K562 (cell line): Measurements from ENCODE around the gene AKAP7. TPM values are rescaled to one million over a fixed set of nuclear protein-coding genes. Genes with fewer than 3 reads are reported as not detected.

ENCODE experiments used
- ATAC-seq: fragments of 200-7000 bp; cut with Tn5 transposase; 3 replicates; pipeline ENCODE4 v1.9.1; 2020; ENCODE audit warnings: moderate library complexity
- BruUV-seq: library from RNA; stranded (reverse); fragments of 400-500 nt; replicated peaks from 2 replicates; lab custom pipeline; 2021; lab: Mats Ljungman, UMichigan
- CTCF ChIA-PET: fragments of 300-600 bp; formaldehyde crosslinking; extraction: SDS; loops from one replicate; lab custom pipeline; 2021; ENCODE audit warnings: low intra/inter-chr PET ratio; lab: Yijun Ruan, JAX
- POLR2A ChIA-PET: fragments of 300-600, 350-650 bp; sonication (Branson Sonifier 250); formaldehyde crosslinking; extraction: SDS; loops from one replicate; lab custom pipeline; 2021; ENCODE audit warnings: antibody characterized with exemption, inconsistent platforms; lab: Yijun Ruan, JAX
- DNase-seq, 4 experiments: peaks; one replicate each; pipeline versions ENCODE4 v3.0.0 to v3.0.0-alpha.2; 2011 to 2018; ENCODE audit warnings: low spot score in 3 of 4, mixed read lengths in 3 of 4; ENCODE audit errors: extremely low read depth in 1 of 4
- FAIRE-seq: peaks from 2 replicates; lab custom pipeline; 2011; peaks lifted over from hg19 to GRCh38; lab: Jason Lieb, UNC
- H2AFZ ChIP-seq: 2 replicates; pipeline ENCODE4 v1.6.0; 2011; ENCODE audit warnings: low read depth, low read length, control low read depth, inconsistent platforms
- H3K27ac ChIP-seq: fragments of 200-600 bp; 3 replicates; pipeline ENCODE4 v1.8.0; 2011; ENCODE audit warnings: low read depth, mild to moderate bottlenecking, control low read depth, inconsistent platforms, low read length, moderate library complexity, mixed read lengths; ENCODE audit errors: extremely low read depth
- H3K27me3 ChIP-seq, 2 experiments: fragments of 300-600 bp in 1 of 2; 2 replicates in 1 of 2; 3 replicates in 1 of 2; pipeline versions ENCODE4 v1.6.0 to v1.8.0; 2011; ENCODE audit warnings: inconsistent platforms in 2 of 2, low read length in 2 of 2, mild to moderate bottlenecking in 1 of 2, mixed read lengths in 1 of 2, moderate library complexity in 1 of 2; ENCODE audit not compliant: control insufficient read depth in 2 of 2, insufficient read depth in 2 of 2
- H3K36me3 ChIP-seq: fragments of 300-600 bp; 3 replicates; pipeline ENCODE4 v1.8.0; 2011; ENCODE audit warnings: mild to moderate bottlenecking, low read length, inconsistent platforms; ENCODE audit not compliant: control insufficient read depth, insufficient read depth
- H3K4me1 ChIP-seq, 2 experiments: fragments of 200-600 bp in 1 of 2; replicated peaks in 1 of 2; 2 replicates in 1 of 2; 3 replicates in 1 of 2; pipeline versions ENCODE4 v1.5.1 to v1.8.0; 2011; ENCODE audit warnings: inconsistent platforms in 2 of 2, low read length in 2 of 2, mild to moderate bottlenecking in 1 of 2, mixed read lengths in 1 of 2, moderate library complexity in 1 of 2; ENCODE audit not compliant: control insufficient read depth in 2 of 2, insufficient read depth in 2 of 2
- H3K4me2 ChIP-seq: 2 replicates; pipeline ENCODE4 v1.6.1; 2011; ENCODE audit warnings: low read length, control low read depth, inconsistent platforms, mixed read lengths; ENCODE audit not compliant: insufficient read depth
- H3K4me3 ChIP-seq: fragments of 200-600 bp; sonication (generic), shearing (Covaris generic); 2 replicates; pipeline ENCODE4 v1.5.1; 2016; ENCODE audit warnings: control low read depth, inconsistent platforms
- H3K79me2 ChIP-seq: fragments of 200-600 bp; 3 replicates; pipeline ENCODE4 v1.8.0; 2011; ENCODE audit warnings: low read length, inconsistent platforms; ENCODE audit not compliant: control insufficient read depth, insufficient read depth
- H3K9ac ChIP-seq, 2 experiments: 2 replicates each; pipeline versions ENCODE4 v1.6.0 to v1.6.1; 2011; ENCODE audit warnings: low read depth in 2 of 2, low read length in 2 of 2, control low read depth in 1 of 2, inconsistent platforms in 1 of 2, mild to moderate bottlenecking in 1 of 2, mixed read lengths in 1 of 2; ENCODE audit not compliant: insufficient read depth in 1 of 2
- H3K9me1 ChIP-seq: one replicate; pipeline ENCODE4 v1.6.0; 2011; ENCODE audit warnings: inconsistent platforms, mild to moderate bottlenecking, low read length, moderate library complexity; ENCODE audit not compliant: control insufficient read depth, insufficient read depth
- H3K9me3 ChIP-seq: replicated peaks from 2 replicates; pipeline ENCODE4 v1.5.1; 2011; ENCODE audit warnings: low read depth, low read length, inconsistent platforms; ENCODE audit not compliant: control insufficient read depth, insufficient read depth
- H4K20me1 ChIP-seq: replicated peaks from 2 replicates; pipeline ENCODE4 v1.6.1; 2011; ENCODE audit warnings: low read length, inconsistent platforms, mixed read lengths; ENCODE audit not compliant: control insufficient read depth, insufficient read depth
- CAMTA2 ChIP-seq: fragments of 250-450 bp; sonication (Bioruptor Pico); conservative IDR thresholded peaks from 2 replicates; pipeline ENCODE4 v1.5.1; 2022
- CHD1 ChIP-seq: fragments of 200-600 bp; sonication (generic); IDR thresholded peaks from one replicate; pipeline ENCODE4 v1.6.1; 2012; ENCODE audit warnings: mild to moderate bottlenecking, moderate library complexity, low read length, inconsistent platforms
- DNMT1 ChIP-seq: fragments of 450-650 bp; IDR thresholded peaks from 2 replicates; pipeline ENCODE4 v1.6.1; 2016; ENCODE audit warnings: antibody characterized with exemption, mild to moderate bottlenecking
- KAT7 ChIP-seq: sonication (generic); formaldehyde crosslinking; IDR thresholded peaks from 2 replicates; pipeline ENCODE4 v1.8.0; 2022; ENCODE audit warnings: missing genetic modification reagents, mild to moderate bottlenecking, borderline replicate concordance
- MYBL2 ChIP-seq, 2 experiments: fragments of 450-650 bp in 1 of 2; sonication (generic) in 1 of 2; formaldehyde crosslinking in 1 of 2; IDR thresholded peaks; 2 replicates each; pipeline versions ENCODE4 v1.6.1 to v1.8.1; 2017 to 2022; ENCODE audit warnings: borderline replicate concordance in 1 of 2, inconsistent platforms in 1 of 2, low read depth in 1 of 2, mild to moderate bottlenecking in 1 of 2, missing genetic modification reagents in 1 of 2, moderate library complexity in 1 of 2
- ZNF3 ChIP-seq: fragments of 250-450 bp; sonication (Bioruptor Pico); IDR thresholded peaks from 2 replicates; pipeline ENCODE4 v1.5.0; 2021; ENCODE audit warnings: mild to moderate bottlenecking, moderate library complexity
- WGBS: fragments of 100-300 bp; shearing (Covaris generic); methylation state at CpG from one replicate; pipeline ENCODE4 v1.1.6; 2016; ENCODE audit warnings: low coverage, mixed read lengths; ENCODE audit not compliant: insufficient coverage; ENCODE audit errors: missing lambda C conversion rate; 5-methylcytosine and 5-hydroxymethylcytosine counted together
- in situ Hi-C: fragments of 300-500 bp; cut with MboI; formaldehyde crosslinking; loops from 4 replicates; pipeline ENCODE4 v1.15.0; 2018; ENCODE audit warnings: inconsistent platforms, mixed read lengths
- intact Hi-C: fragments of 100-400 bp; cut with micrococcal nuclease; formaldehyde crosslinking; loops from 2 replicates; pipeline ENCODE4 v1.14.2; 2022
- polyA plus RNA-seq, 8 experiments: library from polyadenylated mRNA; depleted of rRNA in 4 of 8; stranded (reverse) in 5 of 8; unstranded in 3 of 8; fragments of >200 nt; fragmentation: Nextera tagmentation in 2 of 8; fragmentation: Illumina TruSeq in 1 of 8; extraction: Ambion mirVana in 2 of 8; extraction: Trizol in 1 of 8; gene quantifications; 2 replicates each; pipeline versions ENCODE4 v1.2.1 to v1.2.3, GENCODE V29; 2011 to 2014; ENCODE audit warnings: inconsistent platforms in 1 of 8, missing spikeins in 1 of 8
- total RNA-seq, 7 experiments: library from RNA; depleted of rRNA in 6 of 7; stranded (reverse); fragments of >200 nt in 6 of 7; fragmentation: Illumina TruSeq in 2 of 7; extraction: Trizol in 2 of 7; gene quantifications; 2 replicates each; pipeline versions ENCODE4 v1.2.1 to v1.2.3, GENCODE V29; 2011 to 2021; ENCODE audit warnings: low replicate concordance in 1 of 7
- TF ChIP-seq, protein P1 (sequence below): fragments of 450-650 bp; conservative IDR thresholded peaks from 2 replicates; pipeline ENCODE4 v1.6.1; 2016; ENCODE audit warnings: missing genetic modification characterization, low read depth, mild to moderate bottlenecking, missing compliant biosample characterization, moderate library complexity
- TF ChIP-seq, protein P2 (sequence below): fragments of 200-400 bp; formaldehyde crosslinking; IDR thresholded peaks from 2 replicates; pipeline ENCODE4 v1.6.1; 2017; ENCODE audit warnings: mild to moderate bottlenecking, low read depth, low read length, moderate library complexity

AKAP7 gene
- total and polyA plus RNA-seq, 9 of the 15 experiments (the other 6 are each of a cell fraction or from before 2014, with no cell fraction given), result 0.82 to 2.6 (median 1.6) TPM

DNA sequence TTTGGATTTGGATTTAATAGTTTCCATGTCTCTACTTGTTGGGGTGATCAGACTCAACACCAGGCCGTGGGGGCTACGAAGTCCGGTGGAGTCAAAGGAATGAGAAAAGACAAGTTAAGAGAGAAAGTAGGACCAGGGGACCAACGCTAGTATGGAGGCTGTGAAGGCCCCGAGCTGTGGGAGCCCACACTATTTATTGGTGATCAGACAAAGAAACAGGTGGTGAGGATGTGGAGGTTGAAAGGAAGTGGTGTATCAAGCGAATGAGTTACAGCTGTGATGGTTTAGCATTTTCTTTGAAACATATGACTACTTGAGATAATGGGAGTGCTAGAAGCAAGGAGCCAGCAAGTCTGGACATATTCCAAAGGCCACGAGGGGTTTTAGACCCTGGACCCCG lies 62.4 kb downstream of the AKAP7 start:
- no peaks in the 10 kb centered on the region; the same call in 1 of the 2 replicates for H4K20me1 ChIP-seq
- in situ Hi-C loops (no loop called here), intact Hi-C loops (loop anchor here (5.0 kb wide), 1 partner anchor 335 kb away; no protein-coding TSS in a partner anchor)
- H3K79me2 ChIP-seq, result no peaks in the 10 kb centered on the region
- H3K4me3 ChIP-seq, result no peak overlapping the region
- H3K27ac ChIP-seq, result no peak overlapping the region
- BruUV-seq, result no TSS peak
- CTCF ChIA-PET, result no interaction called here
- WGBS, result 6% methylated on average over 8 of the region's 8 CpGs
- H2AFZ ChIP-seq, result no peak overlapping the region
- no peaks in the 10 kb centered on the region for H3K9me1 ChIP-seq
- no peak for DNase-seq
- POLR2A ChIA-PET, result no interaction called here
- H3K4me1 ChIP-seq, result no peaks in the 10 kb centered on the region
- H3K9me3 ChIP-seq, result no peaks in the 10 kb centered on the region
- no peaks in the 10 kb centered on the region for H3K36me3 ChIP-seq
- no peak overlapping the region for H3K9ac ChIP-seq
- ATAC-seq, result no peak
- no peak for FAIRE-seq
- TF ChIP-seq, protein P1, sequence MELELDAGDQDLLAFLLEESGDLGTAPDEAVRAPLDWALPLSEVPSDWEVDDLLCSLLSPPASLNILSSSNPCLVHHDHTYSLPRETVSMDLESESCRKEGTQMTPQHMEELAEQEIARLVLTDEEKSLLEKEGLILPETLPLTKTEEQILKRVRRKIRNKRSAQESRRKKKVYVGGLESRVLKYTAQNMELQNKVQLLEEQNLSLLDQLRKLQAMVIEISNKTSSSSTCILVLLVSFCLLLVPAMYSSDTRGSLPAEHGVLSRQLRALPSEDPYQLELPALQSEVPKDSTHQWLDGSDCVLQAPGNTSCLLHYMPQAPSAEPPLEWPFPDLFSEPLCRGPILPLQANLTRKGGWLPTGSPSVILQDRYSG, result no peak
- no peak for TF ChIP-seq CAMTA2 (CRISPR knock-in tag)
- no peak for TF ChIP-seq KAT7
- no peak for TF ChIP-seq CHD1
- TF ChIP-seq DNMT1, result no peak
- TF ChIP-seq, protein P2, sequence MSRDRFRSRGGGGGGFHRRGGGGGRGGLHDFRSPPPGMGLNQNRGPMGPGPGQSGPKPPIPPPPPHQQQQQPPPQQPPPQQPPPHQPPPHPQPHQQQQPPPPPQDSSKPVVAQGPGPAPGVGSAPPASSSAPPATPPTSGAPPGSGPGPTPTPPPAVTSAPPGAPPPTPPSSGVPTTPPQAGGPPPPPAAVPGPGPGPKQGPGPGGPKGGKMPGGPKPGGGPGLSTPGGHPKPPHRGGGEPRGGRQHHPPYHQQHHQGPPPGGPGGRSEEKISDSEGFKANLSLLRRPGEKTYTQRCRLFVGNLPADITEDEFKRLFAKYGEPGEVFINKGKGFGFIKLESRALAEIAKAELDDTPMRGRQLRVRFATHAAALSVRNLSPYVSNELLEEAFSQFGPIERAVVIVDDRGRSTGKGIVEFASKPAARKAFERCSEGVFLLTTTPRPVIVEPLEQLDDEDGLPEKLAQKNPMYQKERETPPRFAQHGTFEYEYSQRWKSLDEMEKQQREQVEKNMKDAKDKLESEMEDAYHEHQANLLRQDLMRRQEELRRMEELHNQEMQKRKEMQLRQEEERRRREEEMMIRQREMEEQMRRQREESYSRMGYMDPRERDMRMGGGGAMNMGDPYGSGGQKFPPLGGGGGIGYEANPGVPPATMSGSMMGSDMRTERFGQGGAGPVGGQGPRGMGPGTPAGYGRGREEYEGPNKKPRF, result no peak
- no peak for TF ChIP-seq ZNF3 (CRISPR knock-in tag)
- no peak for TF ChIP-seq MYBL2 (IDR thresholded peaks at IDR 0.05; ENCODE audit: low read depth)
- TF ChIP-seq MYBL2 (CRISPR knock-in tag; IDR thresholded peaks at IDR 0.05; ENCODE audit: borderline replicate concordance), result no peak
- H3K27me3 ChIP-seq, result no peaks in the 10 kb centered on the region
- no peak overlapping the region for H3K4me2 ChIP-seq
